CD4-positive, CD25-positive, alpha-beta regulatory T cell (primary cell): ENCODE results near the gene HSPA2. TPM values are rescaled to one million over a fixed set of nuclear protein-coding genes. Genes with fewer than 3 reads are reported as not detected.

Source experiments
- ATAC-seq, 2 donors: fragments of 150-1000 bp; cut with Tn5 transposase; one replicate each; pipeline ENCODE4 v1.10.0; 2021; ENCODE audit warnings: low read depth in 2 of 2, moderate number of reproducible peaks in 2 of 2, moderate library complexity in 1 of 2
- DNase-seq, 3 donors: peaks; one replicate each; pipeline versions ENCODE4 v3.0.0 to v3.0.0-alpha.2; 2012 to 2022; ENCODE audit warnings: mixed read lengths in 1 of 3
- H3K27ac ChIP-seq: one replicate; pipeline ENCODE4 v1.7.0; 2013; ENCODE audit warnings: mild to moderate bottlenecking, low read length; ENCODE audit not compliant: insufficient read depth, poor library complexity, severe bottlenecking
- H3K27me3 ChIP-seq: one replicate; pipeline ENCODE4 v1.7.0; 2013; ENCODE audit warnings: low read length; ENCODE audit not compliant: control insufficient read depth, insufficient read depth
- H3K36me3 ChIP-seq: one replicate; pipeline ENCODE4 v1.7.0; 2013; ENCODE audit warnings: mild to moderate bottlenecking, low read length, moderate library complexity; ENCODE audit not compliant: control insufficient read depth, insufficient read depth
- H3K4me1 ChIP-seq: 2 replicates; pipeline ENCODE4 v1.7.0; 2013; ENCODE audit warnings: mild to moderate bottlenecking, low read length; ENCODE audit not compliant: insufficient read depth, control insufficient read depth, poor library complexity, severe bottlenecking
- H3K4me3 ChIP-seq: one replicate; pipeline ENCODE4 v1.7.0; 2013; ENCODE audit warnings: low read depth, mild to moderate bottlenecking, low read length, moderate library complexity
- H3K9me3 ChIP-seq, 2 experiments: 1 replicate in 1 of 2; 2 replicates in 1 of 2; pipeline ENCODE4 v1.7.0; 2013; ENCODE audit warnings: low read length in 2 of 2, mild to moderate bottlenecking in 1 of 2, moderate library complexity in 1 of 2; ENCODE audit not compliant: control insufficient read depth in 2 of 2
- H3K27ac Mint-ChIP-seq, 3 donors: one replicate each; pipeline ENCODE4 v1.8.0; 2020 to 2022; ENCODE audit warnings: mild to moderate bottlenecking in 3 of 3, mixed read lengths in 3 of 3, moderate library complexity in 2 of 3
- H3K27me3 Mint-ChIP-seq: one replicate; pipeline ENCODE4 v1.8.0; 2022; ENCODE audit warnings: mild to moderate bottlenecking, mixed read lengths
- H3K36me3 Mint-ChIP-seq: one replicate; pipeline ENCODE4 v1.8.0; 2020; ENCODE audit warnings: mixed read lengths
- H3K4me1 Mint-ChIP-seq, 4 donors: one replicate each; pipeline ENCODE4 v1.8.0; 2020 to 2022; ENCODE audit warnings: mixed read lengths in 4 of 4, mild to moderate bottlenecking in 1 of 4
- H3K4me3 Mint-ChIP-seq, 4 donors: one replicate each; pipeline ENCODE4 v1.8.0; 2020 to 2022; ENCODE audit warnings: mild to moderate bottlenecking in 4 of 4, mixed read lengths in 4 of 4, moderate library complexity in 3 of 4
- H3K9me3 Mint-ChIP-seq, 7 donors: one replicate each; pipeline ENCODE4 v1.8.0; 2020 to 2022; ENCODE audit warnings: mixed read lengths in 7 of 7, mild to moderate bottlenecking in 3 of 7, moderate library complexity in 2 of 7
- polyA plus RNA-seq, 4 donors: library from polyadenylated mRNA; unstranded; fragments of 300-500 nt; fragmentation: Illumina TruSeq; gene quantifications; one replicate each; pipeline ENCODE4 v1.2.3, GENCODE V29; 2021
- total RNA-seq: library from RNA; stranded (reverse); gene quantifications from one replicate; pipeline ENCODE4 v1.2.3, GENCODE V29; 2022

The HSPA2 gene
- total and polyA plus RNA-seq, 5 donors from 2014 or later, result 0.48 to 2.6 (median 0.65) TPM

- H3K9me3 ChIP-seq, result no peaks in the 10 kb centered on the region
- Mint-ChIP-seq H3K4me3 (no peak overlapping the region), H3K27ac (peak overlapping the region in 1 of 3 donors; percentile 32), H3K4me1 (peaks cover 0 to under 1% (median 0%) of the 10 kb centered on the region in 4 donors), H3K36me3 (no peaks in the 10 kb centered on the region), H3K9me3 (no peaks in the 10 kb centered on the region), H3K27me3 (peaks cover 5% of the 10 kb centered on the region)
- H3K4me3 ChIP-seq, result no peak overlapping the region
- H3K27ac ChIP-seq, result no peak overlapping the region
- no peaks in the 10 kb centered on the region for H3K36me3 ChIP-seq
- ATAC-seq (no peak), DNase-seq (no peak)
- no peaks in the 10 kb centered on the region for H3K27me3 ChIP-seq
- no peaks in the 10 kb centered on the region for H3K4me1 ChIP-seq
Observed at GRCh38 chr14:64581363-64581762, 40.8 kb downstream of the HSPA2 start.

- Histone ChIP-seq H3K27ac (no peak overlapping the region), H3K27me3 (no peaks in the 10 kb centered on the region), H3K9me3 (no peaks in the 10 kb centered on the region), H3K4me3 (no peak overlapping the region), H3K4me1 (no peaks in the 10 kb centered on the region), H3K36me3 (no peaks in the 10 kb centered on the region)
- no peaks in the 10 kb centered on the region for H3K9me3 Mint-ChIP-seq
- H3K4me3 Mint-ChIP-seq, result no peak overlapping the region
- ATAC-seq, result no peak
- no peak overlapping the region for H3K27ac Mint-ChIP-seq
- DNase-seq, result no peak
- peaks cover 5% of the 10 kb centered on the region for H3K27me3 Mint-ChIP-seq
- no peaks in the 10 kb centered on the region for H3K36me3 Mint-ChIP-seq
- peaks cover 0 to 3% (median 0%) of the 10 kb centered on the region in 4 donors for H3K4me1 Mint-ChIP-seq
Observed at GRCh38 chr14:64581817-64582216, 41.3 kb downstream of the HSPA2 start.

DNA sequence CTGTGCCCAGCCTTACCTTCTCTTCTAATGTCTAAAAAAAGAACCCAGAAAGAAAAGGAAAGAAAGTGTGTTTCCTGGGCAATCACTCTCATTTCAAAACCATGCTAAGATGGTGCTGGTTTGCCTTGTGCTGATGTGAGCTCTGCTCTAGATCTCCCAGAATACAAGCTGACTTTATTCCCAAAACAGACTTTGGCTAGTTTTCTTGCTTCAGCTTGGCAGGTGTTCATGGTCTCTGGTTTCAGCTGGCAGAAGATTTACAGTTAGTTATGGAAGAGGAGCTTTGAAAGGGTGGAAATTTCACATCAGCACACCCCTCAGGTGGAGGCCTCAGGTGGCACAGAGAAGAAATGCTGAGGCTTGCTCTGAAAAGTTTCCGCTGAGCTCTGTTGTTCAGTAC, 43.6 kb downstream of the HSPA2 start:
- Histone ChIP-seq H3K9me3 (no peaks in the 10 kb centered on the region), H3K4me1 (no peaks in the 10 kb centered on the region), H3K27ac (no peak overlapping the region), H3K4me3 (no peak overlapping the region), H3K36me3 (no peaks in the 10 kb centered on the region), H3K27me3 (no peaks in the 10 kb centered on the region)
- Mint-ChIP-seq H3K27me3 (peaks cover under 1% of the 10 kb centered on the region), H3K36me3 (no peaks in the 10 kb centered on the region), H3K4me1 (peaks cover 0 to 3% (median 0%) of the 10 kb centered on the region in 4 donors), H3K9me3 (no peaks in the 10 kb centered on the region), H3K4me3 (no peak overlapping the region), H3K27ac (peak overlapping the region in 1 of 3 donors; percentile 26)
- ATAC-seq, result no peak
- no peak for DNase-seq

DNA sequence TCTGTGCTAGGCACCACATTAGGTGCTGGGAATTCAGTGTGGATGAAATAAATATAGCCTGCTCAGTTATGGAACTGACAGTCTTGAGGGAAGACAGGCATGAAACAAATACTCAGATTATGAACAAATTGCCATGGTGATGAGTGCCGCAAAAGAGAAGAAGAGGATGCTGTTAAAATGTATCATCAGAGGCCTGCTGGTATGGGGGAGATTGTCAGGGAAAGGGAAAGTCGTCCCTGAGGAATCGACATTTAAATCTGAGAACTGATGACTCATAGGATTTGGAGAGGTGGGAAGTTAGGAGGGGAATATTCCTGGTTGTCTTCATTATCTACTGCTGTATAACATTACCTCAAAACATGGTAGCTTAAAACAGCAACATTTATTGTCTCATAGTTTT, 51.3 kb downstream of the HSPA2 start:
- H3K4me3 ChIP-seq, result no peak overlapping the region
- no peaks in the 10 kb centered on the region for H3K9me3 ChIP-seq
- H3K27ac ChIP-seq, result no peak overlapping the region
- Mint-ChIP-seq H3K4me3 (no peak overlapping the region), H3K27me3 (peaks cover 5% of the 10 kb centered on the region), H3K4me1 (no peaks in the 10 kb centered on the region), H3K27ac (no peak overlapping the region), H3K9me3 (no peaks in the 10 kb centered on the region), H3K36me3 (peaks cover 6% of the 10 kb centered on the region)
- DNase-seq, result no peak
- peaks cover 2% of the 10 kb centered on the region for H3K27me3 ChIP-seq
- H3K4me1 ChIP-seq, result no peaks in the 10 kb centered on the region
- no peaks in the 10 kb centered on the region for H3K36me3 ChIP-seq
- no peak for ATAC-seq

Other genes starting within 250 kb of the HSPA2 start
- gene ESR2, start 246.4 kb upstream of the HSPA2 start, total RNA-seq, result not detected
- gene ESR2, start 246.4 kb upstream of the HSPA2 start, polyA plus RNA-seq, result under 1 TPM; 0.14 to 0.40 (median 0.18) TPM
- gene MTHFD1, start 152.4 kb upstream of the HSPA2 start, total RNA-seq, result 38.7 TPM
- gene MTHFD1, start 152.4 kb upstream of the HSPA2 start, polyA plus RNA-seq, result 10 to 100 TPM; 39.6 to 60.4 (median 45.5) TPM
- 1.3 TPM for gene AKAP5, start 75.2 kb upstream of the HSPA2 start, total RNA-seq
- gene AKAP5, start 75.2 kb upstream of the HSPA2 start, polyA plus RNA-seq, result under 1 TPM in 3 of 4 donors, not detected in 1; 0.08 to 0.92 (median 0.17) TPM
- 78.0 TPM for gene ZBTB25, start 36.9 kb upstream of the HSPA2 start, total RNA-seq
- 10 to 100 TPM; 34.8 to 39.7 (median 37.1) TPM for gene ZBTB25, start 36.9 kb upstream of the HSPA2 start, polyA plus RNA-seq
- gene ZBTB1, start 36.0 kb upstream of the HSPA2 start, total RNA-seq, result 167 TPM
- 10 to 100 TPM; 53.5 to 58.6 (median 56.5) TPM for gene ZBTB1, start 36.0 kb upstream of the HSPA2 start, polyA plus RNA-seq
- gene PPP1R36, start 9.2 kb downstream of the HSPA2 start, total RNA-seq, result not detected
- under 1 TPM in 2 of 4 donors, not detected in 2; 0.28 to 0.32 TPM for gene PPP1R36, start 9.2 kb downstream of the HSPA2 start, polyA plus RNA-seq
- 31.9 TPM for gene PLEKHG3, start 163.7 kb downstream of the HSPA2 start, total RNA-seq
- gene PLEKHG3, start 163.7 kb downstream of the HSPA2 start, polyA plus RNA-seq, result 10 to 100 TPM in 1 of 4 donors, 1 to 10 TPM in 3; 2.1 to 10.5 (median 4.5) TPM